Panc1 (cell line): ENCODE measurements around the gene ICA1.

Source experiments
- POLR2AphosphoS5 ChIP-seq: IDR thresholded peaks from 2 replicates; pipeline ENCODE4 v1.6.1; 2012; ENCODE audit warnings: mild to moderate bottlenecking, low read depth, low read length, moderate library complexity
- SIN3A ChIP-seq: IDR thresholded peaks from 2 replicates; pipeline ENCODE4 v1.6.1; 2012; ENCODE audit warnings: low read depth, mild to moderate bottlenecking, low read length, moderate library complexity, borderline replicate concordance; ENCODE audit not compliant: insufficient read depth
- TCF7L2 ChIP-seq: IDR thresholded peaks from 2 replicates; pipeline ENCODE4 v1.6.1; 2011; ENCODE audit warnings: mild to moderate bottlenecking, low read depth, low read length, inconsistent platforms
- TF ChIP-seq, protein P1 (sequence below): fragments of 450-650 bp; IDR thresholded peaks from 2 replicates; pipeline ENCODE4 v1.5.1; 2017; ENCODE audit warnings: mild to moderate bottlenecking
- TF ChIP-seq, protein P2 (sequence below), 2 experiments: IDR thresholded peaks; 2 replicates each; pipeline ENCODE4 v1.6.1; 2011 to 2012; ENCODE audit warnings: low read depth in 2 of 2, control low read depth in 1 of 2, low read length in 1 of 2, mild to moderate bottlenecking in 1 of 2, moderate library complexity in 1 of 2; ENCODE audit not compliant: insufficient read depth in 1 of 2

DNA sequence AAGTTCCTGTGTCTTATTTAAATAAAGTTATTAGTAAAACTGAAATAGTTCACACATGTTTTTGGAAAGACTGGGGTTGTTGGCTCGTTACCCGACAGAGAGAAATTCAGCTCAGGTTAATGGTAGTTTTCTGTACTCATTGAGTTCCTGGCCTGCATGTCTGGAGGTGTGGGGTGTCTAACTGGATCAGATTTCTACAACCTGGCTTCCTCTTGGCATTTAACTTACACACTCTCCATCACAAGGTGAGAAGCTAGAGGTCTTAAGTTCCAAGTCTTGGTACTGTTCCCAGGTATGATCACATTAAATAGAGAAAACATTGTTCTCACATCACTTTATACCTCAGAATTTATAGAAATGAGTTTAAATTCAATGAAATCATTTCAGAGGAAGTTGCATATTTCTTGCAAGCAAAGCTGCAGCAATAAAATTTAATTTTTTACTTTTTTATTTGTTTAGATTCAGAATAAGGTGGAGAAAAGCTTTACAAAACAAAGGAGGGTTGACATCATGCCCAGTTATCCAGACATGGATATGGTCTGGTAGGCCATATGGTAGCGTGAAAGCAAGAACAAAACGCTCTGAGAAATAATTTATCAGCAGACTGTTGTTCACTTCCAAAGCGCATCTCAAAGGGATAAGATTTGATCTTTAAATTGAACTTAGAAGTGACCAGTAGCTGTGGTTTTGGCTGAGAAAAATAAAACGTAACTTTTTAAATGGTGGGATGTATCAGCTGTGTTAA lies 172.8 kb downstream of the ICA1 start:
- TF ChIP-seq, protein P1, sequence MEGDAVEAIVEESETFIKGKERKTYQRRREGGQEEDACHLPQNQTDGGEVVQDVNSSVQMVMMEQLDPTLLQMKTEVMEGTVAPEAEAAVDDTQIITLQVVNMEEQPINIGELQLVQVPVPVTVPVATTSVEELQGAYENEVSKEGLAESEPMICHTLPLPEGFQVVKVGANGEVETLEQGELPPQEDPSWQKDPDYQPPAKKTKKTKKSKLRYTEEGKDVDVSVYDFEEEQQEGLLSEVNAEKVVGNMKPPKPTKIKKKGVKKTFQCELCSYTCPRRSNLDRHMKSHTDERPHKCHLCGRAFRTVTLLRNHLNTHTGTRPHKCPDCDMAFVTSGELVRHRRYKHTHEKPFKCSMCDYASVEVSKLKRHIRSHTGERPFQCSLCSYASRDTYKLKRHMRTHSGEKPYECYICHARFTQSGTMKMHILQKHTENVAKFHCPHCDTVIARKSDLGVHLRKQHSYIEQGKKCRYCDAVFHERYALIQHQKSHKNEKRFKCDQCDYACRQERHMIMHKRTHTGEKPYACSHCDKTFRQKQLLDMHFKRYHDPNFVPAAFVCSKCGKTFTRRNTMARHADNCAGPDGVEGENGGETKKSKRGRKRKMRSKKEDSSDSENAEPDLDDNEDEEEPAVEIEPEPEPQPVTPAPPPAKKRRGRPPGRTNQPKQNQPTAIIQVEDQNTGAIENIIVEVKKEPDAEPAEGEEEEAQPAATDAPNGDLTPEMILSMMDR: no peak
- TF ChIP-seq SIN3A (no peak), POLR2AphosphoS5 (no peak), TCF7L2 (no peak)
- TF ChIP-seq, protein P2, sequence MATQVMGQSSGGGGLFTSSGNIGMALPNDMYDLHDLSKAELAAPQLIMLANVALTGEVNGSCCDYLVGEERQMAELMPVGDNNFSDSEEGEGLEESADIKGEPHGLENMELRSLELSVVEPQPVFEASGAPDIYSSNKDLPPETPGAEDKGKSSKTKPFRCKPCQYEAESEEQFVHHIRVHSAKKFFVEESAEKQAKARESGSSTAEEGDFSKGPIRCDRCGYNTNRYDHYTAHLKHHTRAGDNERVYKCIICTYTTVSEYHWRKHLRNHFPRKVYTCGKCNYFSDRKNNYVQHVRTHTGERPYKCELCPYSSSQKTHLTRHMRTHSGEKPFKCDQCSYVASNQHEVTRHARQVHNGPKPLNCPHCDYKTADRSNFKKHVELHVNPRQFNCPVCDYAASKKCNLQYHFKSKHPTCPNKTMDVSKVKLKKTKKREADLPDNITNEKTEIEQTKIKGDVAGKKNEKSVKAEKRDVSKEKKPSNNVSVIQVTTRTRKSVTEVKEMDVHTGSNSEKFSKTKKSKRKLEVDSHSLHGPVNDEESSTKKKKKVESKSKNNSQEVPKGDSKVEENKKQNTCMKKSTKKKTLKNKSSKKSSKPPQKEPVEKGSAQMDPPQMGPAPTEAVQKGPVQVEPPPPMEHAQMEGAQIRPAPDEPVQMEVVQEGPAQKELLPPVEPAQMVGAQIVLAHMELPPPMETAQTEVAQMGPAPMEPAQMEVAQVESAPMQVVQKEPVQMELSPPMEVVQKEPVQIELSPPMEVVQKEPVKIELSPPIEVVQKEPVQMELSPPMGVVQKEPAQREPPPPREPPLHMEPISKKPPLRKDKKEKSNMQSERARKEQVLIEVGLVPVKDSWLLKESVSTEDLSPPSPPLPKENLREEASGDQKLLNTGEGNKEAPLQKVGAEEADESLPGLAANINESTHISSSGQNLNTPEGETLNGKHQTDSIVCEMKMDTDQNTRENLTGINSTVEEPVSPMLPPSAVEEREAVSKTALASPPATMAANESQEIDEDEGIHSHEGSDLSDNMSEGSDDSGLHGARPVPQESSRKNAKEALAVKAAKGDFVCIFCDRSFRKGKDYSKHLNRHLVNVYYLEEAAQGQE (IDR thresholded peaks at IDR 0.05; ENCODE audit: insufficient read depth in 1 of 2, low read depth in 2 of 2, low read length in 1 of 2): no peak
